ENCODE results near the gene RPIA. TPM values are rescaled to one million over a fixed set of nuclear protein-coding genes. Genes with fewer than 3 reads are reported as not detected.

Gene RPIA
- total RNA-seq, 2 experiments from 2014 or later: 31.6 to 68.1 TPM

GRCh38 chr2:88683160-88684021 lies 8.1 kb upstream of the RPIA start:
- no peaks in the 10 kb centered on the region; the same call in 1 of the 2 replicates for H3K36me3 ChIP-seq (ENCODE audit: insufficient read depth, low read length)
- no peaks in the 10 kb centered on the region for H3K9me2 ChIP-seq (ENCODE audit: insufficient read depth, low read length)
- DNase-seq (ENCODE audit: low spot score): peak; percentile 61
- no TSS peak for BruUV-seq (replicated peaks)
- H2AFZ ChIP-seq (ENCODE audit: low read length): no peak overlapping the region
- intact Hi-C loops (cut with micrococcal nuclease; ENCODE audit: unreplicated experiment): no loop called here
- TF ChIP-seq EZH2phosphoT487 (IDR thresholded peaks at IDR 0.05; ENCODE audit: borderline replicate concordance, low read depth, low read length) (no peak), CTCF (conservative IDR thresholded peaks at IDR 0.05; ENCODE audit: low read length) (no peak)
- no peaks in the 10 kb centered on the region for H3K79me2 ChIP-seq (ENCODE audit: insufficient read depth, low read depth, low read length)
- H3K27ac ChIP-seq (ENCODE audit: low read depth, low read length, poor library complexity, severe bottlenecking): no peak overlapping the region
- ChIA-PET CTCF (ENCODE audit: unreplicated experiment) (no interaction called here), POLR2A (interaction anchor here (0.7 kb wide), 1 partner anchor 571 kb away, joined by 3 read pairs; no protein-coding TSS in a partner anchor)
- H3K4me3 ChIP-seq (ENCODE audit: low read depth, low read length, poor library complexity, severe bottlenecking): no peak overlapping the region
- no peaks in the 10 kb centered on the region for H3K4me1 ChIP-seq (ENCODE audit: insufficient read depth, low read length, poor library complexity, severe bottlenecking)
- no peaks in the 10 kb centered on the region for H4K20me1 ChIP-seq (ENCODE audit: insufficient read depth, low read length)
- H3K9me3 ChIP-seq (ENCODE audit: low read length): peaks cover 46% of the 10 kb centered on the region
- H3K4me2 ChIP-seq (ENCODE audit: low read length): no peak overlapping the region

- Histone ChIP-seq H4K20me1 (ENCODE audit: insufficient read depth, low read length) (no peaks in the 10 kb centered on the region), H3K9me3 (ENCODE audit: low read length) (peaks cover 47% of the 10 kb centered on the region), H3K79me2 (ENCODE audit: insufficient read depth, low read depth, low read length) (no peaks in the 10 kb centered on the region), H3K4me2 (ENCODE audit: low read length) (no peak overlapping the region), H3K4me1 (ENCODE audit: insufficient read depth, low read length, poor library complexity, severe bottlenecking) (no peaks in the 10 kb centered on the region), H3K36me3 (ENCODE audit: insufficient read depth, low read length) (no peaks in the 10 kb centered on the region; the same call in 1 of the 2 replicates), H3K9me2 (ENCODE audit: insufficient read depth, low read length) (no peaks in the 10 kb centered on the region), H2AFZ (ENCODE audit: low read length) (no peak overlapping the region), H3K4me3 (ENCODE audit: low read depth, low read length, poor library complexity, severe bottlenecking) (no peak overlapping the region), H3K27ac (ENCODE audit: low read depth, low read length, poor library complexity, severe bottlenecking) (no peak overlapping the region)
- DNase-seq (ENCODE audit: low spot score): no peak
- intact Hi-C loops (cut with micrococcal nuclease; ENCODE audit: unreplicated experiment): no loop called here
- BruUV-seq (replicated peaks): no TSS peak
- TF ChIP-seq CTCF (conservative IDR thresholded peaks at IDR 0.05; ENCODE audit: low read length) (no peak), EZH2phosphoT487 (IDR thresholded peaks at IDR 0.05; ENCODE audit: borderline replicate concordance, low read depth, low read length) (no peak)
- ChIA-PET CTCF (ENCODE audit: unreplicated experiment) (no interaction called here), POLR2A (interaction anchor here (0.7 kb wide), 1 partner anchor 573 kb away, joined by 3 read pairs; no protein-coding TSS in a partner anchor)
Observed at GRCh38 chr2:88684519-88684918, 7.0 kb upstream of the RPIA start.

GRCh38 chr2:88686320-88686719 lies 5.2 kb upstream of the RPIA start:
- ChIA-PET CTCF (ENCODE audit: unreplicated experiment) (no interaction called here), POLR2A (no interaction called here)
- no peak for DNase-seq (ENCODE audit: low spot score)
- no peaks in the 10 kb centered on the region; the same call in 1 of the 2 replicates for H3K36me3 ChIP-seq (ENCODE audit: insufficient read depth, low read length)
- TF ChIP-seq EZH2phosphoT487 (IDR thresholded peaks at IDR 0.05; ENCODE audit: borderline replicate concordance, low read depth, low read length): no peak
- H3K79me2 ChIP-seq (ENCODE audit: insufficient read depth, low read depth, low read length): peaks cover 9% of the 10 kb centered on the region
- no peak overlapping the region for H3K27ac ChIP-seq (ENCODE audit: low read depth, low read length, poor library complexity, severe bottlenecking)
- peaks cover 52% of the 10 kb centered on the region for H3K9me3 ChIP-seq (ENCODE audit: low read length)
- H3K9me2 ChIP-seq (ENCODE audit: insufficient read depth, low read length): no peaks in the 10 kb centered on the region
- H3K4me2 ChIP-seq (ENCODE audit: low read length): no peak overlapping the region
- no peak overlapping the region for H3K4me3 ChIP-seq (ENCODE audit: low read depth, low read length, poor library complexity, severe bottlenecking)
- H3K4me1 ChIP-seq (ENCODE audit: insufficient read depth, low read length, poor library complexity, severe bottlenecking): peaks cover 10% of the 10 kb centered on the region
- H2AFZ ChIP-seq (ENCODE audit: low read length): no peak overlapping the region
- BruUV-seq (replicated peaks): no TSS peak
- intact Hi-C loops (cut with micrococcal nuclease; ENCODE audit: unreplicated experiment): no loop called here
- no peaks in the 10 kb centered on the region for H4K20me1 ChIP-seq (ENCODE audit: insufficient read depth, low read length)
